NCI-H2081 (cell line): Measurements from ENCODE around the gene PKN3.
"Not testable (repeated sequence)": the region's sequence is repeated elsewhere in the genome, so short reads cannot be mapped to it uniquely, and the experiment has no call there.

ENCODE experiments used
- DNase-seq, 2 experiments: peaks; one replicate each; lab custom pipeline; 2025; lab: John Stamatoyannopoulos, UW

PKN3 gene

GRCh38 chr9:128702445-128702948 is at the start of gene PKN3:
TSS of gene PKN3 (plus strand) at chr9:128702503. CDS start at chr9:128702916, 413 bp downstream.
- peak; percentile 51 to 54 for DNase-seq

GRCh38 chr9:128653908-128654307 is 48.4 kb upstream of the PKN3 start:
- no peak for DNase-seq

DNA sequence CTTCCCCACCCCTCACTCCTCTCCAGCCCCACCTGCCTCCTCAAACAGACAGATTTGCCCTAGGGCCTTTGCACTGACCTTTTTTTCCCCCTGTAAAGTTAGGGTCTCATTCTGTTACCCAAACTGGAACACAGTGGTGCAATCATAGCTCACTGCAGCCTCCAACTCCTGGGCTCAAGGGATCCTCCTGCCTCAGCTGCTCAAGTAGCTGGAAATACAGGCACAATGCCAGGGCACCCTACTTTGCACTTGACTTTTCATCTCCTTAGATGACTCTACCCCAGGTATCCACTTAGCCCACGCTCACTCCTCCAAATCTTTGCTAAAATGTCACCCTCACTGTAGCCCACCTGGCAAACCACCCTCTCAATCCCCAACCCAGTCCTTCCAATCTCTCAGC is 47.8 kb upstream of the PKN3 start:
- DNase-seq: no peak

- peak; percentile 90 to 91 for DNase-seq
Observed at GRCh38 chr9:128656416-128657343, 45.6 kb upstream of the PKN3 start, which contains the start of gene DYNC2I2. TSS of gene DYNC2I2 (minus strand) at chr9:128656847. CDS start at chr9:128656726, 121 bp downstream.

- DNase-seq: no peak
Observed at GRCh38 chr9:128657344-128657704, 45.0 kb upstream of the PKN3 start.

DNA sequence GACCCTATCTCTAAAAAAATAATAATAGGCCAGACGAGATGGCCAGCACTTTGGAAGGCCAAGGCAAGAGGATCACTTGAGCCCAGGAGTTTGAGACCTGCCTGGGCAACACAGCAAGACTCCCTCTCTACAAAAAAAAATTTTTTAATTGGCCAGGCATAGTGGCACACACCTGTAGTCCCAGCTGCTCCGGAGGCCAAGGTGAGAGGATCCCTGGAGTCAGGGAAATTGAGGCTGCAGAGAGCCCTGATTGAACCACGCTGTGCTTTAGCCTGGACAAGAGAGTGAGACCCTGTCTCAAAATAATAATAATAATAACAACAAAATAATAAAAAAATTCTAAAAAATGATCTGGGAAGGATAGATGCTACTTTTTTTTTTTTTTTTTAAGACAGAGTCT is 44.5 kb upstream of the PKN3 start:
- no peak for DNase-seq

GRCh38 chr9:128666481-128666941 is 35.8 kb upstream of the PKN3 start:
- DNase-seq: not testable (repeated sequence)

DNA sequence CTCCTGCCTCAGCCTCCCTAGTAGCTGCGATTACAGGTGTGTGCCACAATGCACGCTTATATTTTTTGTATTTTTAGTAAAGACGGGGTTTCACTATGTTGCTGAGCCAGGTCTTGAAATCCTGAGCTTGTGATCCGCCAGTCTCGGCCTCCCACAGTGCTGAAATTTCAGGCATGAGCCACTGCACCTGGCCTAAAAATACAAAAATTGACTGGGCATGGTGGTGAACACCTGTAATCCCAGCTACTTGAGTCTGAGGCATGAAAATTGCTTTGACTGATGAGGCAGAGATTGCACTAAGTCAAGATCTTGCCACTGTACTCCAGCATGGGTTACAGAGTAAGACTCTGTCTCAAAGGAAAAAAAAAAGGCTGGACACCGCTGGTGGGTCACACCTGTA is 32.5 kb upstream of the PKN3 start:
- DNase-seq: no peak

- no peak for DNase-seq
Observed at GRCh38 chr9:128675382-128675781, 26.9 kb upstream of the PKN3 start.

- no peak for DNase-seq
Observed at GRCh38 chr9:128677794-128678193, 24.5 kb upstream of the PKN3 start.

DNA sequence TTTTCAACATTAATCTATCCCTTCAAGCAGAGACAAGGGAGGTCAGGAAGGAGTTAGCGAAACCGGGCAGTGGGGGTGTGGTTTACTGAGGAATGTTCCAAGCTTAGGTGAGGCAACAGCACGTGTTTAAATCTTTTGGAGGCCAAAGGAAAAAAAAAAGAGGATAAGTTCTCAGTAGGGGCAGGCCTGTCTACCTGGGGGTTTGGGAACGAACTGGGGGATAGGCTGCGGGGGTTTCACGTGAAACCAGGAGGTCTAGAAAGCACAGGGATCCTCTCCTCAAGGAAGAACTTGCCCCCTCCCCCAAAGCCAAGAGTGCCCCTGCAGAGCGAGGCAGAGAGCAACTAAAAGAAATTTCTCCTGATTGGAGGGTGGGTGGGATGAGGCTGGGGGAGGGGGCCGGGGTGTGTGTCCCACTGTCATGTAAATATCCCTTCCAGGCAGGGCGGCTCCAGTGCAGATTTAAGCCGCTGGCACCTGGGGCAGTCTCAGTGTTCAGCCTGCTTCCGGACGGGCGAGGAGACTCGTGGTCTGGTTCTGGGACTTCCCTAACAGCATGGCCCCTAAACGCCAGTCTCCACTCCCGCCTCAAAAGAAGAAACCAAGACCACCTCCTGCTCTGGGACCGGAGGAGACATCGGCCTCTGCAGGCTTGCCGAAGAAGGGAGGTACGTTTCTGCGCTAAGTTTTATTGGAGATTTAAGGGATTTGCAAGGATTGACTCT is 18.8 kb upstream of the PKN3 start:
- DNase-seq: peak; percentile 36 to 52

DNA sequence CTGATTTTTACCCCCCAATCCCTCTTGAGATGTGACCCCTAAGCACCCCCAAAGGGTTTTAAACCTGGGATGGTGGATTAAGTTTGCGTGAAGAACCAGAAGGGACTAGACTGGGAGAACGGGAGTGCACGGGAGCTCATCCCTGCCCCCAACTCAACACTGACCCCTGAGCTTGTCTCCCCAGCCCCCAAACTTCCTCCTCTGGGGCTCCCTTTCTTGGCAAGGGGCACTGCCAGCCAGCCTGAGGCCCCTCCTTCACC is 18.3 kb upstream of the PKN3 start:
- no peak for DNase-seq

DNA sequence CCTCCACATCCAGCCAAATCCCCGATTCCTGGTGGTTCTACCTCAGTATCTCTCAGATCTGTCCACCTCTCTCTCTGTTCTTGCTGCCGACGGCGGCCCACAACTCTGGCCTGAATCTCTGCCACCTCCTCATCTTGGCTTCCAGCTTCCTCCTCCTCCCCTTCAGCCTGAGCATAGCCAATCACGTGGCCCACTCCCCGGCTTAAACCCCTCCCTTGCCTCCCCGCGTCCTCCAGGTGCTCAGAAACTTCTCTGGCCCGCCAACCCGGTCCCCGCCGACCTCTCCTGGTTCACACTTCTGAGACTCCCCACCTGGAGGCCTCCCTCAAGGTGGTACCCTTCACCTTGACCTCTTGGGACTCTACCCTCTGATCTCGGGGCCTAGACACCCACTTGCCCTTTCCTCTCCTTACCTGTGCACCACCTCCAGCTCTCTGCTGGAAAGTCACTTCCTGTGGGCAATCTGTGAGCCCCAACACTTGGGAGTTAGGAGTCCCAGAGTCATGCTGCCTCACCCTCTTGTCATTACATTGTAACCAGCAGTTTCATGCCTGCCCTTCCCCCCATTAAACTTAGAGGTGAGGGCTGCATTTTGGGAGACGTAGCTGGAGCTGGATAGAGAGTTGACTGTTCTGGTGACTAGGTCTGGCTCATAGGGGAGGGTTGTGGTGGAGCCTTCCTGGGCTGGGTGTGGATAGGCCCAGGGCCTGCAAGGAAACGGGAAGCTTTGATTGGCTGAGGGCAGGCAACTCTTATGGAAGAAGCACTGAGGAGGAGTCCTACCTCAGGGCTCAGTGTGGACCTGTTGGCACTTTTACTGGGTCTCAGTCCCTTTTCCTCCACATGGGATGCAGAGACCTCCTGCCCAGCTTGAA is 17.7 kb upstream of the PKN3 start:
- peak; percentile 58 to 80 for DNase-seq

- DNase-seq: no peak
Observed at GRCh38 chr9:128685636-128686489, 16.4 kb upstream of the PKN3 start.

DNA sequence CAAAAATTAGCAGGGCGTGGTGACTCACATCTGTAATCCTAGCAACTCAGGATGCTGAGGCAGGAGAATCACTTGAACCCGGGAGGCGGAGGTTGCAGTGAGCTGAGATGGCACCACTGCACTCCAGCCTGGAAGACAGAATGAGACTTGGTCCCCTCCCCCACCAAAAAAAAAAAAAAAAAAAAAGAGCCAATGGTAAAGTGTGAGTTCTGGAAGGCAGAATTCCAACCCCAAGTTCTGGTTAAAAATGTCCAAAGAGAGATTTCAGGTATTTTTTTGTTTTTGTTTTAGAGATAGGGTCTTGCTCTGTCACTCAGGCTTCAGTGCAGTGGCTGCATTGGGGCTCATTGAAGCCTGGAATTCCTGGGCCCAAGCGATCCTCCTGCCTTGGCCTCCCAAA is 14.8 kb upstream of the PKN3 start:
- DNase-seq: no peak

- DNase-seq: peak; percentile 93 to 95
Observed at GRCh38 chr9:128688501-128689292, 13.6 kb upstream of the PKN3 start, which contains the start of gene SET. TSS of gene SET (plus strand) at chr9:128689222. CDS start at chr9:128689583, 361 bp downstream.

GRCh38 chr9:128689293-128689774 is 13.0 kb upstream of the PKN3 start:
- DNase-seq: peak in 1 of 2 experiments; percentile 58

DNA sequence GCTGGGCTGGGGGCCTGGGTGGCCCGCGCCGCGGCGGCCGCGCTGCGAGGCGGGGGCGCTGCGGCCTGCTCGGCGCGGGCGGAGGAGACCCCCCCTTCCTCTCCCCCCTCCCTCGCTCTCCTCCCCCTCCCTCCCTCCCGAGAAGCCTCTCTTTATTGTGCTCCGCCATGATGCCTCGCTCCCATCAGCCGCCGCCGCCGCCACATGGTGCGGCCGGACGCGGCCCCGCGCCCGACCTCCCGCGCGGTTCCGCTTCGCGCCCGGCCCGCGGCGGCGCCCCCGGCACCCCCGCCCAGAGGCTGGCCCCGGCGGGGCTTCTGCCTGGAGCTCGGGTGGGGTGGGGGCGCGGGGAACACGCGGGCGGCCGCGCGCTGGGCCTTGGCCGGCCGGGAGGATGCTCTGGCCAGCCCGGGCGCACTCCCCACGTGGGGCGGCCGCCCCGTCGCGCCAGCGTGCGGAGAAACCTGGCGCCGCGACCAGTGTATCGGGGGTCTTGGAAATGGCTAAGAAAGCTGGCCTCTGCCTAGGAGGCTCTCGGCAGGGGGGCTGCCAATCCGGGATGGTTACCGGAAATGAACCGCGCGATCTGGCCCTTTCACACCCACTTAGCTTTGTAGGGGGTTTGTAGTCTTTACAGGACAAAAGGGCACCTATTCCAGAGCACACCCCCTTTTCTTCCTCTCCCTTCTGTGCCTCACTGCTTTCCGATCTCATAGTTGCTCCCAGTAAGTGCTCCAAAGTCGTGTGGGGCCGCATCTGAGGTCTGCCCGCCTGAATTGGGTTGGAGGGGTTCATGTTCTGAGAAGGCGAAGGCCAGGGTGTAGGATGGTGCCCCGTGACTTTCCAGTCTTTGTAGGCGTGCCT is 12.3 kb upstream of the PKN3 start:
- peak; percentile 53 to 55 for DNase-seq

- DNase-seq: no peak
Observed at GRCh38 chr9:128690684-128691034, 11.6 kb upstream of the PKN3 start.
